GM12878 (cell line): Measurements from ENCODE around the gene ZMYND11. TPM values are rescaled to one million over a fixed set of nuclear protein-coding genes. Genes with fewer than 3 reads are reported as not detected.

Experiments used
- BACH1 ChIP-seq: fragments of 450-650 bp; IDR thresholded peaks from 2 replicates; pipeline ENCODE4 v1.6.1; 2017; ENCODE audit warnings: mild to moderate bottlenecking, borderline replicate concordance
- BCL11A ChIP-seq: IDR thresholded peaks from 2 replicates; pipeline ENCODE4 v1.6.1; 2011; ENCODE audit warnings: low read depth, low read length
- CBX5 ChIP-seq: sonication (generic); IDR thresholded peaks from 2 replicates; pipeline ENCODE4 v1.6.1; 2016; ENCODE audit warnings: low read depth, moderate library complexity, mild to moderate bottlenecking, inconsistent platforms
- DPF2 ChIP-seq: fragments of 450-650 bp; IDR thresholded peaks from 2 replicates; pipeline ENCODE4 v1.6.1; 2017; ENCODE audit warnings: mild to moderate bottlenecking
- EED ChIP-seq: sonication (generic); IDR thresholded peaks from 2 replicates; pipeline ENCODE4 v1.6.1; 2016; ENCODE audit warnings: antibody characterized with exemption, low read depth
- EP300 ChIP-seq, 2 experiments: fragments of 150-350 bp in 1 of 2; IDR thresholded peaks; 2 replicates each; pipeline ENCODE4 v1.6.1; 2011 to 2012; ENCODE audit warnings: low read depth in 2 of 2, low read length in 2 of 2, borderline replicate concordance in 1 of 2, improper control_type of control experiment in 1 of 2, inconsistent platforms in 1 of 2; ENCODE audit not compliant: control insufficient read depth in 1 of 2
- ETV6 ChIP-seq, 2 experiments: fragments of 450-650 bp in 1 of 2; IDR thresholded peaks in 1 of 2; conservative IDR thresholded peaks in 1 of 2; 2 replicates each; pipeline ENCODE4 v1.6.1; 2014; ENCODE audit warnings: antibody characterized with exemption in 1 of 2, borderline replicate concordance in 1 of 2, low read depth in 1 of 2, mild to moderate bottlenecking in 1 of 2, moderate library complexity in 1 of 2
- EZH2 ChIP-seq: IDR thresholded peaks from 2 replicates; pipeline ENCODE4 v1.6.1; 2012; ENCODE audit warnings: low read depth, mild to moderate bottlenecking, control low read depth, inconsistent platforms, low read length, borderline replicate concordance; ENCODE audit not compliant: control insufficient read depth
- IKZF1 ChIP-seq: fragments of 450-650 bp; conservative IDR thresholded peaks from 2 replicates; pipeline ENCODE4 v1.6.1; 2017; ENCODE audit warnings: antibody characterized with exemption, mild to moderate bottlenecking
- IKZF2 ChIP-seq, 2 experiments: fragments of 450-650 bp; IDR thresholded peaks; 2 replicates each; pipeline ENCODE4 v1.6.1; 2017; ENCODE audit warnings: mild to moderate bottlenecking in 2 of 2, moderate library complexity in 2 of 2
- IRF4 ChIP-seq: IDR thresholded peaks from 2 replicates; pipeline ENCODE4 v1.6.1; 2011; ENCODE audit warnings: low read depth, low read length
- JUNB ChIP-seq: IDR thresholded peaks from 2 replicates; pipeline ENCODE4 v1.6.1; 2016; ENCODE audit warnings: antibody characterized with exemption, mild to moderate bottlenecking
- MTA2 ChIP-seq: fragments of 450-650 bp; IDR thresholded peaks from 2 replicates; pipeline ENCODE4 v1.6.1; 2016; ENCODE audit warnings: low read depth, mild to moderate bottlenecking, moderate library complexity
- NBN ChIP-seq: fragments of 450-650 bp; IDR thresholded peaks from 2 replicates; pipeline ENCODE4 v1.6.1; 2016
- NFIC ChIP-seq: IDR thresholded peaks from 2 replicates; pipeline ENCODE4 v1.6.1; 2012; ENCODE audit warnings: low read depth, mild to moderate bottlenecking, inconsistent platforms, low read length, moderate library complexity
- POLR2A ChIP-seq: IDR thresholded peaks from 2 replicates; pipeline ENCODE4 v1.6.1; 2011; ENCODE audit warnings: low read depth, mild to moderate bottlenecking, low read length
- RAD51 ChIP-seq: fragments of 450-650 bp; IDR thresholded peaks from 2 replicates; pipeline ENCODE4 v1.6.1; 2016; ENCODE audit warnings: moderate library complexity, mild to moderate bottlenecking, inconsistent platforms
- SMAD5 ChIP-seq: IDR thresholded peaks from 2 replicates; pipeline ENCODE4 v1.6.1; 2016; ENCODE audit warnings: antibody characterized with exemption, low read depth
- SPI1 ChIP-seq: IDR thresholded peaks from 2 replicates; pipeline ENCODE4 v1.6.1; 2011; ENCODE audit warnings: low read depth, mild to moderate bottlenecking, low read length, moderate library complexity, borderline replicate concordance; ENCODE audit not compliant: insufficient read depth
- TBL1XR1 ChIP-seq: IDR thresholded peaks from 2 replicates; pipeline ENCODE4 v1.6.1; 2012; ENCODE audit warnings: low read depth, low read length, improper control_type of control experiment
- ZNF24 ChIP-seq: fragments of 450-650 bp; IDR thresholded peaks from 2 replicates; pipeline ENCODE4 v1.6.1; 2017; ENCODE audit warnings: antibody characterized with exemption, mild to moderate bottlenecking
- polyA plus RNA-seq, 11 experiments: library from polyadenylated mRNA; depleted of rRNA in 4 of 11; unstranded in 6 of 11; stranded (reverse) in 5 of 11; fragments of >200 nt; fragmentation: Nextera tagmentation in 4 of 11; fragmentation: Illumina TruSeq in 1 of 11; extraction: Ambion mirVana in 4 of 11; extraction: Trizol in 1 of 11; gene quantifications; 1 replicate in 1 of 11; 2 replicates in 10 of 11; pipeline versions ENCODE4 v1.2.1 to v1.2.3, GENCODE V29; 2011 to 2016; ENCODE audit warnings: inconsistent platforms in 2 of 11, missing spikeins in 2 of 11, low read depth in 1 of 11
- total RNA-seq, 4 experiments: library from RNA; depleted of rRNA in 3 of 4; stranded (reverse); fragments of >200 nt in 3 of 4; fragmentation: Illumina TruSeq in 1 of 4; extraction: Trizol in 1 of 4; gene quantifications; 2 replicates each; pipeline versions ENCODE4 v1.2.1 to v1.2.3, GENCODE V29; 2013 to 2021
- TF ChIP-seq, protein P1 (sequence below): fragments of 450-650 bp; IDR thresholded peaks from 2 replicates; pipeline ENCODE4 v1.6.1; 2017; ENCODE audit warnings: borderline replicate concordance
- TF ChIP-seq, protein P2 (sequence below): fragments of 450-650 bp; IDR thresholded peaks from 2 replicates; pipeline ENCODE4 v1.6.1; 2017; ENCODE audit warnings: mild to moderate bottlenecking, low read depth, inconsistent platforms; ENCODE audit not compliant: poor library complexity, severe bottlenecking
- TF ChIP-seq, protein P3 (sequence below): fragments of 450-650 bp; IDR thresholded peaks from 2 replicates; pipeline ENCODE4 v1.6.1; 2014; ENCODE audit warnings: mild to moderate bottlenecking
- TF ChIP-seq, protein P4 (sequence below), 3 experiments: IDR thresholded peaks in 2 of 3; conservative IDR thresholded peaks in 1 of 3; 2 replicates each; pipeline ENCODE4 v1.5.1; 2011; ENCODE audit warnings: low read depth in 3 of 3, low read length in 3 of 3, mild to moderate bottlenecking in 3 of 3, control low read depth in 2 of 3, moderate library complexity in 2 of 3, inconsistent platforms in 1 of 3, mixed read lengths in 1 of 3; ENCODE audit not compliant: control insufficient read depth in 2 of 3, insufficient read depth in 1 of 3; ENCODE audit errors: extremely low read depth in 1 of 3

ZMYND11 gene
- total and polyA plus RNA-seq, 10 of the 15 experiments (the other 5 are each of a cell fraction or from before 2014, with no cell fraction given): 3.3 to 24.4 (median 13.1) TPM

DNA sequence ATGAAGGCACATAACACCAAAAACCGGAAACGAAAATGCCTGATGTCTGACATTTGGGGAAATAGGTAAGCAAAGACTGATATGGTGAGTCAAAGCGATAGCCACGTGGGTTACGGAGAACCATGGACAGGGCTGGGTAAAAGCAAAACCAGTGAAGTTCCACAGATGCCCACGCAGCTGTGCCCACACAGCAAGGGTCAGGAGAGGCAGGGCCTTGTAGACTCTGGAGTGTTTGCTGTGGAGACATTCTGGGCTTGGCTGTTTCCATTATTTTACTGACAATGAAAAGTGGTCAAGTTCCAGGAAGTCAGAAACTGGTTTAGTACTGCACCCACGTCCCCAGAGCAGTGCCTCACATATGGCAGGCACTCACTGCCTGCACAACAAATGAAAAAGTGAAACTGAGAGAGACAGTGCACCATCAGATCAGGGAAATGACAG, 148.7 kb downstream of the ZMYND11 start (continued):
- TF ChIP-seq, protein P1, sequence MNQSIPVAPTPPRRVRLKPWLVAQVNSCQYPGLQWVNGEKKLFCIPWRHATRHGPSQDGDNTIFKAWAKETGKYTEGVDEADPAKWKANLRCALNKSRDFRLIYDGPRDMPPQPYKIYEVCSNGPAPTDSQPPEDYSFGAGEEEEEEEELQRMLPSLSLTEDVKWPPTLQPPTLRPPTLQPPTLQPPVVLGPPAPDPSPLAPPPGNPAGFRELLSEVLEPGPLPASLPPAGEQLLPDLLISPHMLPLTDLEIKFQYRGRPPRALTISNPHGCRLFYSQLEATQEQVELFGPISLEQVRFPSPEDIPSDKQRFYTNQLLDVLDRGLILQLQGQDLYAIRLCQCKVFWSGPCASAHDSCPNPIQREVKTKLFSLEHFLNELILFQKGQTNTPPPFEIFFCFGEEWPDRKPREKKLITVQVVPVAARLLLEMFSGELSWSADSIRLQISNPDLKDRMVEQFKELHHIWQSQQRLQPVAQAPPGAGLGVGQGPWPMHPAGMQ: no peak
- TF ChIP-seq SPI1 (peak; percentile 68), MTA2 (no peak), IKZF1 (peak; percentile 80), JUNB (peak; percentile 94), NBN (0 out of 2 replicates have a peak, but pooled peaks have one; percentile 44), DPF2 (peak; percentile 11; the same call in 1 of the 2 replicates), EED (peak; percentile 91), ETV6 (conservative IDR thresholded peaks at IDR 0.05 in 1 of 2, IDR thresholded peaks at IDR 0.05 in 1 of 2; ENCODE audit: borderline replicate concordance in 1 of 2, low read depth in 1 of 2) (peak in 1 of 2 experiments; percentile 100; a peak in 2 of 4 replicates), IKZF2 (IDR thresholded peaks at IDR 0.05) (peak; percentile 74 to 78), EZH2 (no peak), RAD51 (peak; percentile 58; the same call in 1 of the 2 replicates), BCL11A (peak; percentile 73; the same call in 1 of the 2 replicates), SMAD5 (no peak), POLR2A (no peak), EP300 (IDR thresholded peaks at IDR 0.05; ENCODE audit: borderline replicate concordance in 1 of 2, control insufficient read depth in 1 of 2, low read depth in 2 of 2, low read length in 2 of 2) (peak in 1 of 2 experiments; percentile 14; a peak in 1 of 4 replicates), BACH1 (0 out of 2 replicates have a peak, but pooled peaks have one; percentile 22), IRF4 (peak; percentile 98), TBL1XR1 (peak; percentile 18; the same call in 1 of the 2 replicates), NFIC (peak; percentile 56), ZNF24 (no peak), CBX5 (0 out of 2 replicates have a peak, but pooled peaks have one; percentile 16)
- TF ChIP-seq, protein P2, sequence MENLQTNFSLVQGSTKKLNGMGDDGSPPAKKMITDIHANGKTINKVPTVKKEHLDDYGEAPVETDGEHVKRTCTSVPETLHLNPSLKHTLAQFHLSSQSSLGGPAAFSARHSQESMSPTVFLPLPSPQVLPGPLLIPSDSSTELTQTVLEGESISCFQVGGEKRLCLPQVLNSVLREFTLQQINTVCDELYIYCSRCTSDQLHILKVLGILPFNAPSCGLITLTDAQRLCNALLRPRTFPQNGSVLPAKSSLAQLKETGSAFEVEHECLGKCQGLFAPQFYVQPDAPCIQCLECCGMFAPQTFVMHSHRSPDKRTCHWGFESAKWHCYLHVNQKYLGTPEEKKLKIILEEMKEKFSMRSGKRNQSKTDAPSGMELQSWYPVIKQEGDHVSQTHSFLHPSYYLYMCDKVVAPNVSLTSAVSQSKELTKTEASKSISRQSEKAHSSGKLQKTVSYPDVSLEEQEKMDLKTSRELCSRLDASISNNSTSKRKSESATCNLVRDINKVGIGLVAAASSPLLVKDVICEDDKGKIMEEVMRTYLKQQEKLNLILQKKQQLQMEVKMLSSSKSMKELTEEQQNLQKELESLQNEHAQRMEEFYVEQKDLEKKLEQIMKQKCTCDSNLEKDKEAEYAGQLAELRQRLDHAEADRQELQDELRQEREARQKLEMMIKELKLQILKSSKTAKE: peak; percentile 45
- TF ChIP-seq, protein P3, sequence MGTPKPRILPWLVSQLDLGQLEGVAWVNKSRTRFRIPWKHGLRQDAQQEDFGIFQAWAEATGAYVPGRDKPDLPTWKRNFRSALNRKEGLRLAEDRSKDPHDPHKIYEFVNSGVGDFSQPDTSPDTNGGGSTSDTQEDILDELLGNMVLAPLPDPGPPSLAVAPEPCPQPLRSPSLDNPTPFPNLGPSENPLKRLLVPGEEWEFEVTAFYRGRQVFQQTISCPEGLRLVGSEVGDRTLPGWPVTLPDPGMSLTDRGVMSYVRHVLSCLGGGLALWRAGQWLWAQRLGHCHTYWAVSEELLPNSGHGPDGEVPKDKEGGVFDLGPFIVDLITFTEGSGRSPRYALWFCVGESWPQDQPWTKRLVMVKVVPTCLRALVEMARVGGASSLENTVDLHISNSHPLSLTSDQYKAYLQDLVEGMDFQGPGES: no peak
- TF ChIP-seq, protein P4, sequence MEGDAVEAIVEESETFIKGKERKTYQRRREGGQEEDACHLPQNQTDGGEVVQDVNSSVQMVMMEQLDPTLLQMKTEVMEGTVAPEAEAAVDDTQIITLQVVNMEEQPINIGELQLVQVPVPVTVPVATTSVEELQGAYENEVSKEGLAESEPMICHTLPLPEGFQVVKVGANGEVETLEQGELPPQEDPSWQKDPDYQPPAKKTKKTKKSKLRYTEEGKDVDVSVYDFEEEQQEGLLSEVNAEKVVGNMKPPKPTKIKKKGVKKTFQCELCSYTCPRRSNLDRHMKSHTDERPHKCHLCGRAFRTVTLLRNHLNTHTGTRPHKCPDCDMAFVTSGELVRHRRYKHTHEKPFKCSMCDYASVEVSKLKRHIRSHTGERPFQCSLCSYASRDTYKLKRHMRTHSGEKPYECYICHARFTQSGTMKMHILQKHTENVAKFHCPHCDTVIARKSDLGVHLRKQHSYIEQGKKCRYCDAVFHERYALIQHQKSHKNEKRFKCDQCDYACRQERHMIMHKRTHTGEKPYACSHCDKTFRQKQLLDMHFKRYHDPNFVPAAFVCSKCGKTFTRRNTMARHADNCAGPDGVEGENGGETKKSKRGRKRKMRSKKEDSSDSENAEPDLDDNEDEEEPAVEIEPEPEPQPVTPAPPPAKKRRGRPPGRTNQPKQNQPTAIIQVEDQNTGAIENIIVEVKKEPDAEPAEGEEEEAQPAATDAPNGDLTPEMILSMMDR (IDR thresholded peaks at IDR 0.05 in 2 of 3, conservative IDR thresholded peaks at IDR 0.05 in 1 of 3; ENCODE audit: control insufficient read depth in 2 of 3, extremely low read depth in 1 of 3, insufficient read depth in 1 of 3, low read depth in 3 of 3, low read length in 3 of 3): peak in 2 of 3 experiments; percentile 9 to 19; a peak in 1 of 6 replicates
